K562 (cell line): ENCODE data around the gene NXPH4. TPM values are rescaled to one million over a fixed set of nuclear protein-coding genes. Genes with fewer than 3 reads are reported as not detected.
A peak's percentile ranks its signal among the peaks of the same experiment; 100 is the strongest.

Experiments used
- ATAC-seq: fragments of 200-7000 bp; cut with Tn5 transposase; 3 replicates; pipeline ENCODE4 v1.9.1; 2020; ENCODE audit warnings: moderate library complexity
- BruUV-seq: library from RNA; stranded (reverse); fragments of 400-500 nt; replicated peaks from 2 replicates; lab custom pipeline; 2021; lab: Mats Ljungman, UMichigan
- CTCF ChIA-PET: fragments of 300-600 bp; formaldehyde crosslinking; extraction: SDS; loops from one replicate; lab custom pipeline; 2021; ENCODE audit warnings: low intra/inter-chr PET ratio; lab: Yijun Ruan, JAX
- POLR2A ChIA-PET: fragments of 300-600, 350-650 bp; sonication (Branson Sonifier 250); formaldehyde crosslinking; extraction: SDS; loops from one replicate; lab custom pipeline; 2021; ENCODE audit warnings: antibody characterized with exemption, inconsistent platforms; lab: Yijun Ruan, JAX
- DNase-seq, 4 experiments: peaks; one replicate each; pipeline versions ENCODE4 v3.0.0 to v3.0.0-alpha.2; 2011 to 2018; ENCODE audit warnings: low spot score in 3 of 4, mixed read lengths in 3 of 4; ENCODE audit errors: extremely low read depth in 1 of 4
- FAIRE-seq: peaks from 2 replicates; lab custom pipeline; 2011; peaks lifted over from hg19 to GRCh38; lab: Jason Lieb, UNC
- H2AFZ ChIP-seq: 2 replicates; pipeline ENCODE4 v1.6.0; 2011; ENCODE audit warnings: low read depth, low read length, control low read depth, inconsistent platforms
- H3K27ac ChIP-seq: fragments of 200-600 bp; 3 replicates; pipeline ENCODE4 v1.8.0; 2011; ENCODE audit warnings: low read depth, mild to moderate bottlenecking, control low read depth, inconsistent platforms, low read length, moderate library complexity, mixed read lengths; ENCODE audit errors: extremely low read depth
- H3K27me3 ChIP-seq, 2 experiments: fragments of 300-600 bp in 1 of 2; 2 replicates in 1 of 2; 3 replicates in 1 of 2; pipeline versions ENCODE4 v1.6.0 to v1.8.0; 2011; ENCODE audit warnings: inconsistent platforms in 2 of 2, low read length in 2 of 2, mild to moderate bottlenecking in 1 of 2, mixed read lengths in 1 of 2, moderate library complexity in 1 of 2; ENCODE audit not compliant: control insufficient read depth in 2 of 2, insufficient read depth in 2 of 2
- H3K36me3 ChIP-seq: fragments of 300-600 bp; 3 replicates; pipeline ENCODE4 v1.8.0; 2011; ENCODE audit warnings: mild to moderate bottlenecking, low read length, inconsistent platforms; ENCODE audit not compliant: control insufficient read depth, insufficient read depth
- H3K4me1 ChIP-seq, 2 experiments: fragments of 200-600 bp in 1 of 2; replicated peaks in 1 of 2; 2 replicates in 1 of 2; 3 replicates in 1 of 2; pipeline versions ENCODE4 v1.5.1 to v1.8.0; 2011; ENCODE audit warnings: inconsistent platforms in 2 of 2, low read length in 2 of 2, mild to moderate bottlenecking in 1 of 2, mixed read lengths in 1 of 2, moderate library complexity in 1 of 2; ENCODE audit not compliant: control insufficient read depth in 2 of 2, insufficient read depth in 2 of 2
- H3K4me2 ChIP-seq: 2 replicates; pipeline ENCODE4 v1.6.1; 2011; ENCODE audit warnings: low read length, control low read depth, inconsistent platforms, mixed read lengths; ENCODE audit not compliant: insufficient read depth
- H3K4me3 ChIP-seq: fragments of 200-600 bp; sonication (generic), shearing (Covaris generic); 2 replicates; pipeline ENCODE4 v1.5.1; 2016; ENCODE audit warnings: control low read depth, inconsistent platforms
- H3K79me2 ChIP-seq: fragments of 200-600 bp; 3 replicates; pipeline ENCODE4 v1.8.0; 2011; ENCODE audit warnings: low read length, inconsistent platforms; ENCODE audit not compliant: control insufficient read depth, insufficient read depth
- H3K9ac ChIP-seq, 2 experiments: 2 replicates each; pipeline versions ENCODE4 v1.6.0 to v1.6.1; 2011; ENCODE audit warnings: low read depth in 2 of 2, low read length in 2 of 2, control low read depth in 1 of 2, inconsistent platforms in 1 of 2, mild to moderate bottlenecking in 1 of 2, mixed read lengths in 1 of 2; ENCODE audit not compliant: insufficient read depth in 1 of 2
- H3K9me1 ChIP-seq: one replicate; pipeline ENCODE4 v1.6.0; 2011; ENCODE audit warnings: inconsistent platforms, mild to moderate bottlenecking, low read length, moderate library complexity; ENCODE audit not compliant: control insufficient read depth, insufficient read depth
- H3K9me3 ChIP-seq: replicated peaks from 2 replicates; pipeline ENCODE4 v1.5.1; 2011; ENCODE audit warnings: low read depth, low read length, inconsistent platforms; ENCODE audit not compliant: control insufficient read depth, insufficient read depth
- H4K20me1 ChIP-seq: replicated peaks from 2 replicates; pipeline ENCODE4 v1.6.1; 2011; ENCODE audit warnings: low read length, inconsistent platforms, mixed read lengths; ENCODE audit not compliant: control insufficient read depth, insufficient read depth
- ATF1 ChIP-seq, 2 experiments: fragments of 450-650 bp in 1 of 2; IDR thresholded peaks; 2 replicates each; pipeline ENCODE4 v1.6.1; 2016; ENCODE audit warnings: missing compliant biosample characterization in 1 of 2, missing genetic modification characterization in 1 of 2
- CHD1 ChIP-seq: fragments of 200-600 bp; sonication (generic); IDR thresholded peaks from one replicate; pipeline ENCODE4 v1.6.1; 2012; ENCODE audit warnings: mild to moderate bottlenecking, moderate library complexity, low read length, inconsistent platforms
- ELF4 ChIP-seq: fragments of 450-650 bp; formaldehyde crosslinking; IDR thresholded peaks from 2 replicates; pipeline ENCODE4 v1.4.0; 2022; ENCODE audit warnings: missing genetic modification characterization
- KDM5B ChIP-seq: fragments of 200-600 bp; sonication (generic); IDR thresholded peaks from 2 replicates; pipeline ENCODE4 v1.6.1; 2012; ENCODE audit warnings: low read depth, mild to moderate bottlenecking, moderate library complexity, low read length, control low read depth, inconsistent platforms; ENCODE audit not compliant: insufficient replicate concordance
- LEF1 ChIP-seq: fragments of 450-650 bp; IDR thresholded peaks from 2 replicates; pipeline ENCODE4 v1.6.1; 2016; ENCODE audit warnings: mild to moderate bottlenecking
- PATZ1 ChIP-seq: fragments of 250-450 bp; sonication (Bioruptor Pico); IDR thresholded peaks from 2 replicates; pipeline ENCODE4 v1.5.0; 2020; ENCODE audit warnings: mild to moderate bottlenecking, borderline replicate concordance
- REST ChIP-seq, 2 experiments: fragments of 450-650 bp; formaldehyde crosslinking in 1 of 2; IDR thresholded peaks; 2 replicates each; pipeline versions ENCODE4 v1.4.0 to v1.6.1; 2014 to 2020; ENCODE audit warnings: mild to moderate bottlenecking in 2 of 2, borderline replicate concordance in 1 of 2, low read depth in 1 of 2
- RFX1 ChIP-seq: fragments of 450-650 bp; IDR thresholded peaks from 2 replicates; pipeline ENCODE4 v1.6.1; 2016; ENCODE audit warnings: mild to moderate bottlenecking, moderate library complexity
- ZNF263 ChIP-seq: sonication (generic); formaldehyde crosslinking; IDR thresholded peaks from 2 replicates; pipeline ENCODE4 v1.8.0; 2022; ENCODE audit warnings: mild to moderate bottlenecking, missing genetic modification reagents, borderline replicate concordance
- ZNF830 ChIP-seq: fragments of 250-450 bp; sonication (Bioruptor Pico); IDR thresholded peaks from 2 replicates; pipeline ENCODE4 v1.5.0; 2021; ENCODE audit warnings: mild to moderate bottlenecking
- WGBS: fragments of 100-300 bp; shearing (Covaris generic); methylation state at CpG from one replicate; pipeline ENCODE4 v1.1.6; 2016; ENCODE audit warnings: low coverage, mixed read lengths; ENCODE audit not compliant: insufficient coverage; ENCODE audit errors: missing lambda C conversion rate; 5-methylcytosine and 5-hydroxymethylcytosine counted together
- in situ Hi-C: fragments of 300-500 bp; cut with MboI; formaldehyde crosslinking; loops from 4 replicates; pipeline ENCODE4 v1.15.0; 2018; ENCODE audit warnings: inconsistent platforms, mixed read lengths
- intact Hi-C: fragments of 100-400 bp; cut with micrococcal nuclease; formaldehyde crosslinking; loops from 2 replicates; pipeline ENCODE4 v1.14.2; 2022
- polyA plus RNA-seq, 8 experiments: library from polyadenylated mRNA; depleted of rRNA in 4 of 8; stranded (reverse) in 5 of 8; unstranded in 3 of 8; fragments of >200 nt; fragmentation: Nextera tagmentation in 2 of 8; fragmentation: Illumina TruSeq in 1 of 8; extraction: Ambion mirVana in 2 of 8; extraction: Trizol in 1 of 8; gene quantifications; 2 replicates each; pipeline versions ENCODE4 v1.2.1 to v1.2.3, GENCODE V29; 2011 to 2014; ENCODE audit warnings: inconsistent platforms in 1 of 8, missing spikeins in 1 of 8
- total RNA-seq, 7 experiments: library from RNA; depleted of rRNA in 6 of 7; stranded (reverse); fragments of >200 nt in 6 of 7; fragmentation: Illumina TruSeq in 2 of 7; extraction: Trizol in 2 of 7; gene quantifications; 2 replicates each; pipeline versions ENCODE4 v1.2.1 to v1.2.3, GENCODE V29; 2011 to 2021; ENCODE audit warnings: low replicate concordance in 1 of 7

Gene NXPH4
- total and polyA plus RNA-seq, 9 of the 15 experiments (the other 6 are each of a cell fraction or from before 2014, with no cell fraction given) = 0.49 to 2.7 (median 1.1) TPM; not detected in 4

GRCh38 chr12:57227315-57228115 is 10.9 kb downstream of the NXPH4 start:
- CTCF ChIA-PET = no interaction called here
- 40% methylated on average over 8 of the region's 8 CpGs for WGBS
- Histone ChIP-seq H3K9me1 (peaks cover 7% of the 10 kb centered on the region), H3K79me2 (peaks cover 28% of the 10 kb centered on the region), H3K27ac (peak overlapping the region; percentile 39; the same call in 1 of the 3 replicates), H3K27me3 (no peaks in the 10 kb centered on the region), H3K4me1 (peaks cover 39 to 60% of the 10 kb centered on the region in 2 experiments)
- intact Hi-C loops = no loop called here
- BruUV-seq = no TSS peak
- TF ChIP-seq ZNF830 = no peak
- no peak for TF ChIP-seq CHD1
- no peak for TF ChIP-seq ATF1 (CRISPR knock-in tag; IDR thresholded peaks at IDR 0.05)
- TF ChIP-seq ATF1 (tag; IDR thresholded peaks at IDR 0.05) = no peak
- TF ChIP-seq PATZ1 = no peak
- no peak for TF ChIP-seq RFX1
- peak; percentile 77; the same call in 1 of the 2 replicates for TF ChIP-seq ZNF263
- TF ChIP-seq ELF4 = 0 out of 2 replicates have a peak, but pooled peaks have one; percentile 27
- no peak for TF ChIP-seq KDM5B
- TF ChIP-seq REST (IDR thresholded peaks at IDR 0.05; ENCODE audit: borderline replicate concordance) = no peak
- no peak for TF ChIP-seq REST (CRISPR knock-in tag; IDR thresholded peaks at IDR 0.05; ENCODE audit: low read depth)
- TF ChIP-seq LEF1 = no peak
- TF ChIP-seq, all 486 proteins: peak for 2
- Histone ChIP-seq H4K20me1 (peaks cover 12% of the 10 kb centered on the region), H3K4me3 (peak overlapping the region; percentile 17; the same call in 1 of the 2 replicates), H3K36me3 (peaks cover 20% of the 10 kb centered on the region; the same call in 2 of the 3 replicates), H2AFZ (peak overlapping the region; percentile 81), H3K9ac (peak overlapping the region; percentile 59 to 87), H3K4me2 (peak overlapping the region; percentile 69), H3K9me3 (no peaks in the 10 kb centered on the region)
- DNase-seq (no peak), ATAC-seq (no peak), FAIRE-seq (no peak)
- in situ Hi-C loops = no loop called here
- POLR2A ChIA-PET = interaction anchor here (0.7 to 1.5 kb wide), 7 partner anchors 8 to 162 kb away, joined by 3 to 8 read pairs (median 3); a partner anchor contains a TSS
